HepG2 (cell line): ENCODE measurements around the gene CD151. TPM values are rescaled to one million over a fixed set of nuclear protein-coding genes. Genes with fewer than 3 reads are reported as not detected.
A peak's percentile ranks its signal among the peaks of the same experiment; 100 is the strongest.

Experiments used
- AGO1 ChIP-seq: fragments of 200-400 bp; formaldehyde crosslinking; IDR thresholded peaks from 2 replicates; pipeline ENCODE4 v1.6.1; 2017; ENCODE audit warnings: mild to moderate bottlenecking, low read depth, low read length, moderate library complexity; ENCODE audit not compliant: poor library complexity, severe bottlenecking
- HMGXB3 ChIP-seq: sonication (generic); formaldehyde crosslinking; IDR thresholded peaks from 2 replicates; pipeline ENCODE4 v1.4.0; 2020; ENCODE audit warnings: missing genetic modification reagents, borderline replicate concordance
- HNRNPL ChIP-seq: fragments of 200-400 bp; formaldehyde crosslinking; IDR thresholded peaks from 2 replicates; pipeline ENCODE4 v1.6.1; 2017; ENCODE audit warnings: mild to moderate bottlenecking, low read depth, low read length
- MXD3 ChIP-seq: IDR thresholded peaks from 2 replicates; pipeline ENCODE4 v1.6.1; 2016; ENCODE audit warnings: mild to moderate bottlenecking, missing biosample characterization, missing genetic modification reagents
- ONECUT2 ChIP-seq: sonication (generic); formaldehyde crosslinking; IDR thresholded peaks from 2 replicates; pipeline ENCODE4 v1.4.0; 2020; ENCODE audit warnings: missing genetic modification reagents
- SKI ChIP-seq: fragments of 450-650 bp; IDR thresholded peaks from one replicate; pipeline ENCODE4 v1.6.1; 2018; ENCODE audit warnings: mild to moderate bottlenecking; ENCODE audit not compliant: partially characterized antibody
- SNAPC5 ChIP-seq: sonication (generic); formaldehyde crosslinking; IDR thresholded peaks from 2 replicates; pipeline ENCODE4 v1.8.1; 2023; ENCODE audit warnings: mild to moderate bottlenecking, missing genetic modification reagents, borderline replicate concordance
- TCF7 ChIP-seq: sonication (generic); IDR thresholded peaks from 2 replicates; pipeline ENCODE4 v1.6.1; 2016; ENCODE audit warnings: antibody characterized with exemption, low read depth
- ZNF18 ChIP-seq: sonication (generic); formaldehyde crosslinking; IDR thresholded peaks from 2 replicates; pipeline ENCODE4 v1.8.0; 2022; ENCODE audit warnings: mild to moderate bottlenecking, missing genetic modification reagents; ENCODE audit not compliant: insufficient replicate concordance
- ZNF503 ChIP-seq: sonication (generic); formaldehyde crosslinking; IDR thresholded peaks from 2 replicates; pipeline ENCODE4 v1.4.0; 2020; ENCODE audit warnings: missing genetic modification reagents
- ZNF607 ChIP-seq: sonication (generic); formaldehyde crosslinking; IDR thresholded peaks from 2 replicates; pipeline ENCODE4 v1.5.1; 2020; ENCODE audit warnings: missing genetic modification reagents, mild to moderate bottlenecking, borderline replicate concordance
- ZNF780A ChIP-seq: sonication (generic); formaldehyde crosslinking; IDR thresholded peaks from 2 replicates; pipeline ENCODE4 v1.8.0; 2022; ENCODE audit warnings: mild to moderate bottlenecking, missing genetic modification reagents, moderate library complexity
- ZSCAN25 ChIP-seq: sonication (generic); formaldehyde crosslinking; IDR thresholded peaks from 2 replicates; pipeline ENCODE4 v1.8.0; 2022; ENCODE audit warnings: mild to moderate bottlenecking, missing genetic modification reagents
- polyA plus RNA-seq, 8 experiments: library from polyadenylated mRNA; depleted of rRNA in 3 of 8; stranded (reverse) in 7 of 8; unstranded in 1 of 8; fragments of >200 nt; fragmentation: Illumina TruSeq in 4 of 8; extraction: Trizol in 4 of 8; gene quantifications; 2 replicates each; pipeline versions ENCODE4 v1.2.1 to v1.2.3, GENCODE V29; 2011 to 2016; ENCODE audit warnings: low read depth in 4 of 8, missing spikeins in 1 of 8, mixed read lengths in 1 of 8; ENCODE audit not compliant: insufficient read depth in 1 of 8
- total RNA-seq, 5 experiments: library from RNA; depleted of rRNA; stranded (reverse); fragments of >200 nt; fragmentation: Illumina TruSeq; extraction: Trizol; gene quantifications; 2 replicates each; pipeline ENCODE4 v1.2.3, GENCODE V29; 2016; ENCODE audit warnings: low read depth in 1 of 5
- TF ChIP-seq, protein P1 (sequence below): IDR thresholded peaks from 2 replicates; pipeline ENCODE4 v1.6.1; 2016; ENCODE audit warnings: low read depth
- TF ChIP-seq, protein P2 (sequence below): sonication (generic); formaldehyde crosslinking; IDR thresholded peaks from 2 replicates; pipeline ENCODE4 v1.8.1; 2023; ENCODE audit warnings: mild to moderate bottlenecking, missing genetic modification reagents

Gene CD151
- total and polyA plus RNA-seq, 2 of the 13 experiments (the other 11 are each of a cell fraction or from before 2014, with no cell fraction given): 125 to 197 TPM

DNA sequence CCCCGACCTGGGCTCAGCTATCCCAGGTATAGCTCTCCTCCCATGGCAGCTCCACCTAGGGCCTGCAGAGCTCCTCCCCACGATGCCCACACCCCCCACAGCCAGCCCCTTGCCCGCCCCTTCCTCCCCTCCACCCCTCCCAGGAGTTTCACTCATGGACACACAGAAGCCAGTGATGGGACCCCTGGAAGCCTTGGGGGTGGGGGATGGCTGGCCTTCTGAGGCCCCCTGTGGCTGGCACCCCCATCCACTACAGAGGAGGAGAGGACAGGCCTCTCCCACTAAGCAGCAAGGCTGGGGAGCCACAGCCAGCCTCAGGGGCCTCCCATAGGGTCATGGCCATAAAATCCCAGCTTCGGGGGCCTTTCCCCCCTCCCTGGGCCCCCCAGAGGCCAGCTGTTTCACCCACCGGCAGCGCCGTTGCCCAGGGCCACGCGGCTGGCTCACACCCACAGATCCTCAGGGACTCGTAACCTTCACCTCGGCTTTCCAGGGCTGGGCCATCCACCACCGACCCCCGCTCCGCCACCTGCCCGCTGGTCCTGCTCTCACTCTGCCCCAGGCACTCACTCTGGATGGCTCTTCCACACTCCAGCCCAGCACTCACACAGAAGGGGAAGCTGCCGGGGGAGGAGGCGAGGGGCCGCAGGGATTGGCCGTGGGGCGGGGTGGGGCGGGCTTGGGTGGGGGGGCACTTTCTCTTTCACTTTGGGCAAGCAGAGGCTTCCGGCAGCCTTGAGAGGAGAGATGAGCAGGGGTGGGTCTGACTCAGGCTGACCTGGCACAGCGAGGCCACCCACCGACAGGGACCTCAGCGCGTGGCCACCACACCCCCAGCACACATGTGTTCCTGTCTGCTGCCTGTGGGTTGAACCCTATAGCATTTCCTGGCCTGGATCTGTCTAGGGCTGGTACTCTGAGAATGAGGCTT lies 36.9 kb upstream of the CD151 start (continued):
- TF ChIP-seq, protein P1, sequence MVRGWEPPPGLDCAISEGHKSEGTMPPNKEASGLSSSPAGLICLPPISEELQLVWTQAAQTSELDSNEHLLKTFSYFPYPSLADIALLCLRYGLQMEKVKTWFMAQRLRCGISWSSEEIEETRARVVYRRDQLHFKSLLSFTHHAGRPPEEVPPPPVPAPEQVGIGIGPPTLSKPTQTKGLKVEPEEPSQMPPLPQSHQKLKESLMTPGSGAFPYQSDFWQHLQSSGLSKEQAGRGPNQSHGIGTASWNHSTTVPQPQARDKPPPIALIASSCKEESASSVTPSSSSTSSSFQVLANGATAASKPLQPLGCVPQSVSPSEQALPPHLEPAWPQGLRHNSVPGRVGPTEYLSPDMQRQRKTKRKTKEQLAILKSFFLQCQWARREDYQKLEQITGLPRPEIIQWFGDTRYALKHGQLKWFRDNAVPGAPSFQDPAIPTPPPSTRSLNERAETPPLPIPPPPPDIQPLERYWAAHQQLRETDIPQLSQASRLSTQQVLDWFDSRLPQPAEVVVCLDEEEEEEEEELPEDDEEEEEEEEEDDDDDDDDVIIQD (CRISPR knock-in tag): no peak; the same call in 1 of the 2 replicates
- TF ChIP-seq ZSCAN25 (CRISPR knock-in tag): no peak
- TF ChIP-seq SNAPC5 (CRISPR knock-in tag): no peak
- TF ChIP-seq TCF7: no peak
- TF ChIP-seq SKI: peak; percentile 39
- TF ChIP-seq AGO1: peak; percentile 78
- no peak; the same call in 1 of the 2 replicates for TF ChIP-seq MXD3 (CRISPR knock-in tag)
- TF ChIP-seq ONECUT2 (CRISPR knock-in tag): no peak
- no peak for TF ChIP-seq HNRNPL
- TF ChIP-seq ZNF503 (CRISPR knock-in tag): no peak
- no peak for TF ChIP-seq ZNF607 (CRISPR knock-in tag)
- TF ChIP-seq, protein P2, sequence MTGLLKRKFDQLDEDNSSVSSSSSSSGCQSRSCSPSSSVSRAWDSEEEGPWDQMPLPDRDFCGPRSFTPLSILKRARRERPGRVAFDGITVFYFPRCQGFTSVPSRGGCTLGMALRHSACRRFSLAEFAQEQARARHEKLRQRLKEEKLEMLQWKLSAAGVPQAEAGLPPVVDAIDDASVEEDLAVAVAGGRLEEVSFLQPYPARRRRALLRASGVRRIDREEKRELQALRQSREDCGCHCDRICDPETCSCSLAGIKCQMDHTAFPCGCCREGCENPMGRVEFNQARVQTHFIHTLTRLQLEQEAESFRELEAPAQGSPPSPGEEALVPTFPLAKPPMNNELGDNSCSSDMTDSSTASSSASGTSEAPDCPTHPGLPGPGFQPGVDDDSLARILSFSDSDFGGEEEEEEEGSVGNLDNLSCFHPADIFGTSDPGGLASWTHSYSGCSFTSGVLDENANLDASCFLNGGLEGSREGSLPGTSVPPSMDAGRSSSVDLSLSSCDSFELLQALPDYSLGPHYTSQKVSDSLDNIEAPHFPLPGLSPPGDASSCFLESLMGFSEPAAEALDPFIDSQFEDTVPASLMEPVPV (CRISPR knock-in tag): no peak
- peak; percentile 49 for TF ChIP-seq ZNF18 (CRISPR knock-in tag)
- TF ChIP-seq ZNF780A: no peak
- no peak for TF ChIP-seq HMGXB3
